GM13976 (cell line): ENCODE results near the gene BRPF1.

ENCODE experiments used
- DNase-seq: peaks from one replicate; pipeline ENCODE4 v3.0.0; 2012; ENCODE audit warnings: low spot score
- CTCF ChIP-seq: IDR thresholded peaks from 2 replicates; pipeline ENCODE4 v1.5.1; 2012; ENCODE audit warnings: borderline replicate concordance, mild to moderate bottlenecking; ENCODE audit not compliant: insufficient read depth; ENCODE audit errors: extremely low read depth, missing control alignments, control extremely low read depth
- in situ Hi-C: fragments of 300-500 bp; cut with MboI; formaldehyde crosslinking; loops from one replicate; pipeline ENCODE4 v1.12.0; 2022; ENCODE audit warnings: low sequenced_read_pairs, mixed read lengths, inconsistent platforms; ENCODE audit not compliant: unreplicated experiment

BRPF1 gene

GRCh38 chr3:9778143-9779074 lies 46.9 kb downstream of the BRPF1 start:
- peak; percentile 61 for DNase-seq
- in situ Hi-C loops = no loop called here
- TF ChIP-seq CTCF = no peak

GRCh38 chr3:9779075-9779593 lies 47.6 kb downstream of the BRPF1 start:
- in situ Hi-C loops = no loop called here
- no peak for DNase-seq
- no peak for TF ChIP-seq CTCF

GRCh38 chr3:9779721-9780457 lies 48.4 kb downstream of the BRPF1 start:
- peak; percentile 72 for DNase-seq
- no peak for TF ChIP-seq CTCF
- in situ Hi-C loops = no loop called here

GRCh38 chr3:9780458-9780812 lies 48.9 kb downstream of the BRPF1 start:
- no peak for DNase-seq
- TF ChIP-seq CTCF = no peak
- in situ Hi-C loops = no loop called here

- TF ChIP-seq CTCF = no peak
- DNase-seq = no peak
- in situ Hi-C loops = no loop called here
Measured at GRCh38 chr3:9780910-9781309, 49.4 kb downstream of the BRPF1 start.

- DNase-seq = no peak
- in situ Hi-C loops = no loop called here
- TF ChIP-seq CTCF = no peak
Measured at GRCh38 chr3:9781551-9781950, 50.0 kb downstream of the BRPF1 start.
